SK-N-SH (cell line): Measurements from ENCODE around the gene ARHGDIB. TPM values are rescaled to one million over a fixed set of nuclear protein-coding genes. Genes with fewer than 3 reads are reported as not detected.

Source experiments
- CTCF ChIA-PET: fragments of 300-600, 350-600 bp; formaldehyde crosslinking; extraction: SDS; loops from one replicate; lab custom pipeline; 2021; lab: Yijun Ruan, JAX
- POLR2A ChIA-PET: fragments of 350-600 bp; sonication (Branson Sonifier 250); formaldehyde crosslinking; extraction: SDS; loops from one replicate; lab custom pipeline; 2020; ENCODE audit warnings: antibody characterized with exemption, inconsistent platforms; lab: Yijun Ruan, JAX
- DNase-seq: peaks from one replicate; pipeline ENCODE4 v3.0.0; 2012
- H2AFZ ChIP-seq: fragments of 200-600 bp; sonication (generic); 2 replicates; pipeline ENCODE4 v1.8.1; 2016; ENCODE audit warnings: antibody characterized with exemption, mild to moderate bottlenecking, low read depth
- H3F3A ChIP-seq: fragments of 200-600 bp; sonication (generic); replicated peaks from 2 replicates; pipeline ENCODE3; 2016; ENCODE audit warnings: antibody characterized with exemption, mild to moderate bottlenecking; ENCODE audit not compliant: insufficient read depth
- H3K27ac ChIP-seq, 2 experiments: fragments of 200-500 bp in 1 of 2; fragments of 200-600 bp in 1 of 2; sonication (Bioruptor generic) in 1 of 2; sonication (generic), shearing (Covaris generic) in 1 of 2; 2 replicates each; pipeline versions ENCODE4 v1.5.1 to v1.6.1; 2014 to 2016; ENCODE audit warnings: low read depth in 2 of 2, inconsistent platforms in 1 of 2, low read length in 1 of 2, mild to moderate bottlenecking in 1 of 2, mixed read lengths in 1 of 2
- H3K27me3 ChIP-seq: fragments of 200-600 bp; sonication (generic), shearing (Covaris generic); 2 replicates; pipeline ENCODE4 v1.6.1; 2016; ENCODE audit warnings: mixed run types; ENCODE audit not compliant: insufficient read depth
- H3K36me3 ChIP-seq, 2 experiments: fragments of 200-500 bp in 1 of 2; fragments of 200-600 bp in 1 of 2; sonication (Bioruptor generic) in 1 of 2; sonication (generic) in 1 of 2; replicated peaks in 1 of 2; 2 replicates each; pipeline versions ENCODE3 to v1.5.1; 2014 to 2016; ENCODE audit warnings: low read length in 1 of 2, mild to moderate bottlenecking in 1 of 2; ENCODE audit not compliant: insufficient read depth in 2 of 2, control insufficient read depth in 1 of 2
- H3K4me1 ChIP-seq, 2 experiments: fragments of 200-500 bp in 1 of 2; fragments of 200-600 bp in 1 of 2; sonication (Bioruptor generic) in 1 of 2; sonication (generic), shearing (Covaris generic) in 1 of 2; 2 replicates each; pipeline versions ENCODE4 v1.5.1 to v1.6.1; 2014 to 2016; ENCODE audit warnings: low read depth in 1 of 2, low read length in 1 of 2, mixed run types in 1 of 2; ENCODE audit not compliant: insufficient read depth in 2 of 2, control insufficient read depth in 1 of 2
- H3K4me2 ChIP-seq: fragments of 200-600 bp; sonication (generic), shearing (Covaris generic); 2 replicates; pipeline ENCODE4 v1.6.1; 2017; ENCODE audit warnings: mixed run types
- H3K4me3 ChIP-seq, 2 experiments: fragments of 200-500 bp in 1 of 2; fragments of 200-600 bp in 1 of 2; sonication (Bioruptor generic) in 1 of 2; sonication (generic), shearing (Covaris generic) in 1 of 2; 2 replicates each; pipeline versions ENCODE4 v1.5.1 to v1.8.1; 2014 to 2016; ENCODE audit warnings: low read depth in 2 of 2, inconsistent platforms in 1 of 2, low read length in 1 of 2, mild to moderate bottlenecking in 1 of 2, mixed read lengths in 1 of 2, moderate library complexity in 1 of 2
- H3K79me2 ChIP-seq: fragments of 200-600 bp; sonication (generic); 2 replicates; pipeline ENCODE4 v1.8.1; 2017; ENCODE audit warnings: mild to moderate bottlenecking; ENCODE audit not compliant: insufficient read depth
- H3K9ac ChIP-seq: fragments of 200-600 bp; sonication (generic); 2 replicates; pipeline ENCODE4 v1.6.1; 2017; ENCODE audit warnings: mixed run types
- H3K9me2 ChIP-seq: fragments of 200-600 bp; sonication (generic); 2 replicates; pipeline ENCODE4 v1.6.1; 2017; ENCODE audit warnings: mixed run types
- H3K9me3 ChIP-seq: fragments of 200-600 bp; sonication (generic); 2 replicates; pipeline ENCODE4 v1.6.1; 2017; ENCODE audit warnings: mixed run types, mild to moderate bottlenecking, moderate library complexity
- H4K20me1 ChIP-seq: fragments of 200-600 bp; sonication (generic); 2 replicates; pipeline ENCODE4 v1.6.1; 2017; ENCODE audit warnings: mild to moderate bottlenecking, mixed run types; ENCODE audit not compliant: insufficient read depth
- CHD2 ChIP-seq: fragments of 150-350 bp; IDR thresholded peaks from 2 replicates; pipeline ENCODE4 v1.6.1; 2018; ENCODE audit warnings: low read length; ENCODE audit not compliant: partially characterized antibody
- EP300 ChIP-seq, 2 experiments: IDR thresholded peaks; 2 replicates each; pipeline versions ENCODE4 v1.4.0 to v1.6.1; 2012; ENCODE audit warnings: borderline replicate concordance in 1 of 2, low read depth in 1 of 2, low read length in 1 of 2
- FOSL2 ChIP-seq: IDR thresholded peaks from 2 replicates; pipeline ENCODE4 v1.4.0; 2012; ENCODE audit warnings: low read depth, mild to moderate bottlenecking, moderate library complexity, borderline replicate concordance
- JUND ChIP-seq: IDR thresholded peaks from 2 replicates; pipeline ENCODE4 v1.4.0; 2012
- MEF2A ChIP-seq: IDR thresholded peaks from 2 replicates; pipeline ENCODE4 v1.4.0; 2012; ENCODE audit warnings: low read depth, borderline replicate concordance
- SIN3A ChIP-seq: IDR thresholded peaks from 2 replicates; pipeline ENCODE4 v1.6.1; 2012; ENCODE audit warnings: low read depth, mild to moderate bottlenecking, low read length, moderate library complexity, borderline replicate concordance
- WGBS: methylation state at CpG from one replicate; pipeline ENCODE4 v1.1.6; 2017; ENCODE audit warnings: low lambda C conversion rate; 5-methylcytosine and 5-hydroxymethylcytosine counted together
- polyA plus RNA-seq, 3 experiments: library from polyadenylated mRNA; depleted of rRNA; stranded (reverse); fragments of >200 nt; gene quantifications; 2 replicates each; pipeline ENCODE4 v1.2.3, GENCODE V29; 2012
- TF ChIP-seq, protein P1 (sequence below): IDR thresholded peaks from 2 replicates; pipeline ENCODE4 v1.4.0; 2012; ENCODE audit warnings: low read depth
- TF ChIP-seq, protein P2 (sequence below): IDR thresholded peaks from 2 replicates; pipeline ENCODE4 v1.6.1; 2012; ENCODE audit warnings: mild to moderate bottlenecking, low read depth, low read length, moderate library complexity
- TF ChIP-seq, protein P3 (sequence below): fragments of 150-350 bp; IDR thresholded peaks from 2 replicates; pipeline ENCODE4 v1.6.1; 2017; ENCODE audit warnings: antibody characterized with exemption, low read length, low read depth, borderline replicate concordance

Gene ARHGDIB
- polyA plus RNA-seq, 1 of the 3 experiments (the other 2 are of a cell fraction), result 362 TPM

DNA sequence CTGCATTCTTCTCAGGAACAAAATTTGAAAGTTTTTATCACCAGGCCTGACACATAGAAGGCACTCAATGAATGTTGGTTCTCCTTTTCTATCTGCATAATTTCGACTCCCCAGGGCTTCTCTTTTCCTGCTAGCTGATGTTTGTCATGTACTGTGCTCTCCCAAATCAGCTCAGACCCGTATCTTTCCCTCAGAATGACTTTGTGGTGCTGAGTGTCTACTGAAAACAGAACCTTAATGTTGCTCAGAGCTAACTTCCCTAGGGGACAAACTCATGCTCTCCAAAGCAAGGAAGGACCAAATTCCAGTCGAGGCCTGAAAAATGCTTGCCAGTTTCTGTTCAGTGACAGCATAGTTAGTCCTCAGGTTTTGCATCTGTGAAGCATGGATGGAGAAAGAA is 1.9 kb downstream of the ARHGDIB start:
- H3K9ac ChIP-seq, result peak overlapping the region; percentile 80; the same call in 1 of the 2 replicates
- WGBS, result 23% methylated on average over 3 of the region's 3 CpGs
- ChIA-PET CTCF (interaction anchor here (2.1 kb wide), 1 partner anchor 36 kb away, joined by 5 read pairs; no protein-coding TSS in a partner anchor), POLR2A (no interaction called here)
- H3K27me3 ChIP-seq, result no peaks in the 10 kb centered on the region
- H3K27ac ChIP-seq, result peak overlapping the region in 1 of 2 experiments; percentile 94; a peak in 2 of 4 replicates
- peaks cover 35% of the 10 kb centered on the region for H3F3A ChIP-seq
- no peak overlapping the region; a peak in 2 of 4 replicates for H3K4me3 ChIP-seq
- no peaks in the 10 kb centered on the region for H4K20me1 ChIP-seq
- H3K4me1 ChIP-seq, result peaks cover 8 to 36% of the 10 kb centered on the region in 2 experiments
- no peaks in the 10 kb centered on the region for H3K9me3 ChIP-seq
- no peak for DNase-seq
- H2AFZ ChIP-seq, result no peak overlapping the region
- H3K79me2 ChIP-seq, result peaks cover 68% of the 10 kb centered on the region
- H3K9me2 ChIP-seq, result no peaks in the 10 kb centered on the region
- no peak for TF ChIP-seq MEF2A
- TF ChIP-seq, protein P1, sequence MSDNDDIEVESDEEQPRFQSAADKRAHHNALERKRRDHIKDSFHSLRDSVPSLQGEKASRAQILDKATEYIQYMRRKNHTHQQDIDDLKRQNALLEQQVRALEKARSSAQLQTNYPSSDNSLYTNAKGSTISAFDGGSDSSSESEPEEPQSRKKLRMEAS, result peak; percentile 18; the same call in 1 of the 2 replicates
- H3K36me3 ChIP-seq, result no peaks in the 10 kb centered on the region
- peak overlapping the region; percentile 82 for H3K4me2 ChIP-seq

DNA sequence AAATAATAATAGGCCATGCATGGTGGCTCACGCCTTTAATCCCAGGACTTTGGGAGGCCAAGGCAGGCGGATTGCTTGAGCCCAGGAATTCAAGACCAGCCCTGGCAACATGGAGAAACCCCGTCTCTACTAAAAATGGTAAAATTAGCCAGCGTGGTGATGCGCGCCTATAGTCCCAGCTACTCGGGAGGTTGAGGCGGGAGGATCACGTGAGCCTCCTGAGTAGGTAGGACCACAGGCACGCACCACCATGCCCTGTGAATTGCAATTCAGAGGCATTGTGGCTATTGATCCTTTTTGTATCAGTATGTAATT is 2.3 kb downstream of the ARHGDIB start:
- TF ChIP-seq FOSL2, result no peak
- TF ChIP-seq, protein P2, sequence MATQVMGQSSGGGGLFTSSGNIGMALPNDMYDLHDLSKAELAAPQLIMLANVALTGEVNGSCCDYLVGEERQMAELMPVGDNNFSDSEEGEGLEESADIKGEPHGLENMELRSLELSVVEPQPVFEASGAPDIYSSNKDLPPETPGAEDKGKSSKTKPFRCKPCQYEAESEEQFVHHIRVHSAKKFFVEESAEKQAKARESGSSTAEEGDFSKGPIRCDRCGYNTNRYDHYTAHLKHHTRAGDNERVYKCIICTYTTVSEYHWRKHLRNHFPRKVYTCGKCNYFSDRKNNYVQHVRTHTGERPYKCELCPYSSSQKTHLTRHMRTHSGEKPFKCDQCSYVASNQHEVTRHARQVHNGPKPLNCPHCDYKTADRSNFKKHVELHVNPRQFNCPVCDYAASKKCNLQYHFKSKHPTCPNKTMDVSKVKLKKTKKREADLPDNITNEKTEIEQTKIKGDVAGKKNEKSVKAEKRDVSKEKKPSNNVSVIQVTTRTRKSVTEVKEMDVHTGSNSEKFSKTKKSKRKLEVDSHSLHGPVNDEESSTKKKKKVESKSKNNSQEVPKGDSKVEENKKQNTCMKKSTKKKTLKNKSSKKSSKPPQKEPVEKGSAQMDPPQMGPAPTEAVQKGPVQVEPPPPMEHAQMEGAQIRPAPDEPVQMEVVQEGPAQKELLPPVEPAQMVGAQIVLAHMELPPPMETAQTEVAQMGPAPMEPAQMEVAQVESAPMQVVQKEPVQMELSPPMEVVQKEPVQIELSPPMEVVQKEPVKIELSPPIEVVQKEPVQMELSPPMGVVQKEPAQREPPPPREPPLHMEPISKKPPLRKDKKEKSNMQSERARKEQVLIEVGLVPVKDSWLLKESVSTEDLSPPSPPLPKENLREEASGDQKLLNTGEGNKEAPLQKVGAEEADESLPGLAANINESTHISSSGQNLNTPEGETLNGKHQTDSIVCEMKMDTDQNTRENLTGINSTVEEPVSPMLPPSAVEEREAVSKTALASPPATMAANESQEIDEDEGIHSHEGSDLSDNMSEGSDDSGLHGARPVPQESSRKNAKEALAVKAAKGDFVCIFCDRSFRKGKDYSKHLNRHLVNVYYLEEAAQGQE, result no peak
- no peak for TF ChIP-seq CHD2
- no peak for TF ChIP-seq EP300 (IDR thresholded peaks at IDR 0.05; ENCODE audit: borderline replicate concordance in 1 of 2, low read depth in 1 of 2, low read length in 1 of 2)
- TF ChIP-seq, protein P3, sequence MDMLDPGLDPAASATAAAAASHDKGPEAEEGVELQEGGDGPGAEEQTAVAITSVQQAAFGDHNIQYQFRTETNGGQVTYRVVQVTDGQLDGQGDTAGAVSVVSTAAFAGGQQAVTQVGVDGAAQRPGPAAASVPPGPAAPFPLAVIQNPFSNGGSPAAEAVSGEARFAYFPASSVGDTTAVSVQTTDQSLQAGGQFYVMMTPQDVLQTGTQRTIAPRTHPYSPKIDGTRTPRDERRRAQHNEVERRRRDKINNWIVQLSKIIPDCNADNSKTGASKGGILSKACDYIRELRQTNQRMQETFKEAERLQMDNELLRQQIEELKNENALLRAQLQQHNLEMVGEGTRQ, result no peak
- no peak for TF ChIP-seq SIN3A
- TF ChIP-seq, protein P1, result no peak
- no peak for TF ChIP-seq JUND
- Histone ChIP-seq H3K9me3 (no peaks in the 10 kb centered on the region), H3K27ac (peak overlapping the region in 1 of 2 experiments; percentile 94; a peak in 2 of 4 replicates), H3K4me1 (peaks cover 8 to 40% of the 10 kb centered on the region in 2 experiments), H3K4me3 (peak overlapping the region in 1 of 2 experiments; percentile 0; a peak in 1 of 4 replicates), H3K36me3 (no peaks in the 10 kb centered on the region), H3K4me2 (peak overlapping the region; percentile 82), H3K9ac (peak overlapping the region; percentile 80; the same call in 1 of the 2 replicates), H3K9me2 (no peaks in the 10 kb centered on the region), H2AFZ (no peak overlapping the region), H4K20me1 (no peaks in the 10 kb centered on the region), H3F3A (peaks cover 35% of the 10 kb centered on the region), H3K27me3 (no peaks in the 10 kb centered on the region), H3K79me2 (peaks cover 72% of the 10 kb centered on the region)
- DNase-seq, result no peak
- ChIA-PET POLR2A (no interaction called here), CTCF (interaction anchor here (2.1 kb wide), 1 partner anchor 36 kb away, joined by 5 read pairs; no protein-coding TSS in a partner anchor)
- WGBS, result 77% methylated on average over 10 of the region's 10 CpGs
